B cell (primary cell): ENCODE results near the gene CSNK1A1. TPM values are rescaled to one million over a fixed set of nuclear protein-coding genes. Genes with fewer than 3 reads are reported as not detected.

Experiments
- ATAC-seq: fragments of 200-7000 bp; cut with Tn5 transposase; one replicate; pipeline ENCODE4 v1.10.0; 2021; ENCODE audit warnings: low read depth, mild to moderate bottlenecking, moderate number of reproducible peaks, moderate library complexity
- CTCF ChIA-PET: fragments of 350-600 bp; sonication (Branson Sonifier 250); formaldehyde crosslinking; loops from one replicate; lab custom pipeline; 2021; ENCODE audit warnings: antibody characterized with exemption, inconsistent platforms; lab: Charles Lee
- POLR2A ChIA-PET: fragments of 350-600 bp; sonication (Branson Sonifier 250); formaldehyde crosslinking; loops from one replicate; lab custom pipeline; 2021; ENCODE audit warnings: antibody characterized with exemption; lab: Charles Lee
- DNase-seq: peaks from one replicate; pipeline ENCODE4 v3.0.0; 2013
- H2AFZ ChIP-seq: 2 replicates; pipeline ENCODE4 v1.6.1; 2012; ENCODE audit warnings: mild to moderate bottlenecking, low read depth, low read length; ENCODE audit not compliant: insufficient read depth, poor library complexity, severe bottlenecking
- H3K27ac ChIP-seq, 2 donors: 1 replicate in 1 of 2; 2 replicates in 1 of 2; pipeline ENCODE4 v1.5.1; 2012 to 2013; ENCODE audit warnings: low read length in 2 of 2, mild to moderate bottlenecking in 2 of 2, moderate library complexity in 1 of 2
- H3K27me3 ChIP-seq, 4 experiments: fragments of 200-600 bp in 1 of 4; sonication (generic) in 1 of 4; replicated peaks in 1 of 4; 1 replicate in 2 of 4; 2 replicates in 2 of 4; pipeline versions ENCODE4 v1.6.1 to v1.7.0; 2013 to 2016; ENCODE audit warnings: low read length in 3 of 4, mild to moderate bottlenecking in 2 of 4, mixed read lengths in 1 of 4, moderate library complexity in 1 of 4; ENCODE audit not compliant: insufficient read depth in 4 of 4, control insufficient read depth in 3 of 4; ENCODE audit errors: control extremely low read depth in 1 of 4
- H3K36me3 ChIP-seq, 2 experiments: replicated peaks in 1 of 2; 1 replicate in 1 of 2; 2 replicates in 1 of 2; pipeline versions ENCODE4 v1.6.1 to v1.7.1; 2013; ENCODE audit warnings: low read length in 1 of 2; ENCODE audit not compliant: insufficient read depth in 2 of 2, control insufficient read depth in 1 of 2; ENCODE audit errors: control extremely low read depth in 1 of 2, extremely low read depth in 1 of 2
- H3K4me1 ChIP-seq, 2 donors: fragments of 200-600 bp in 1 of 2; sonication (generic) in 1 of 2; 1 replicate in 1 of 2; 2 replicates in 1 of 2; pipeline versions ENCODE4 v1.5.1 to v1.6.1; 2013 to 2017; ENCODE audit warnings: low read length in 2 of 2; ENCODE audit not compliant: control insufficient read depth in 2 of 2, insufficient read depth in 2 of 2
- H3K4me2 ChIP-seq: replicated peaks from 2 replicates; pipeline ENCODE3; 2012; ENCODE audit warnings: mild to moderate bottlenecking, low read depth, low read length; ENCODE audit not compliant: poor library complexity, severe bottlenecking
- H3K4me3 ChIP-seq, 5 experiments: fragments of 200-600 bp in 1 of 5; sonication (generic) in 1 of 5; 1 replicate in 3 of 5; 2 replicates in 2 of 5; pipeline versions ENCODE4 v1.5.1 to v1.7.0; 2011 to 2016; ENCODE audit warnings: low read length in 4 of 5, mild to moderate bottlenecking in 4 of 5, low read depth in 2 of 5, control low read depth in 1 of 5, moderate library complexity in 1 of 5; ENCODE audit not compliant: insufficient read depth in 1 of 5; ENCODE audit errors: control extremely low read depth in 1 of 5, extremely low read depth in 1 of 5
- H3K79me2 ChIP-seq: fragments of 200-600 bp; sonication (generic); one replicate; pipeline ENCODE4 v1.6.0; 2016; ENCODE audit warnings: low read length; ENCODE audit not compliant: control insufficient read depth, insufficient read depth
- H3K9ac ChIP-seq: fragments of 200-600 bp; sonication (generic); 2 replicates; pipeline ENCODE4 v1.6.1; 2017; ENCODE audit warnings: mild to moderate bottlenecking, low read length, moderate library complexity
- H3K9me3 ChIP-seq, 3 donors: one replicate each; pipeline versions ENCODE4 v1.6.1 to v1.7.1; 2013; ENCODE audit warnings: low read length in 2 of 3; ENCODE audit not compliant: control insufficient read depth in 2 of 3, insufficient read depth in 1 of 3; ENCODE audit errors: control extremely low read depth in 1 of 3
- H4K20me1 ChIP-seq: 2 replicates; pipeline ENCODE4 v1.6.0; 2012; ENCODE audit warnings: mild to moderate bottlenecking, low read length; ENCODE audit not compliant: insufficient read depth, control insufficient read depth, poor library complexity, severe bottlenecking
- H3K27ac Mint-ChIP-seq: one replicate; pipeline ENCODE4 v1.8.0; 2021; ENCODE audit warnings: mixed read lengths
- H3K27me3 Mint-ChIP-seq: one replicate; pipeline ENCODE4 v1.8.0; 2021; ENCODE audit warnings: mixed read lengths
- H3K4me1 Mint-ChIP-seq: one replicate; pipeline ENCODE4 v1.8.0; 2021; ENCODE audit warnings: mixed read lengths
- H3K4me3 Mint-ChIP-seq: one replicate; pipeline ENCODE4 v1.8.0; 2021; ENCODE audit warnings: mixed read lengths
- H3K9me3 Mint-ChIP-seq: one replicate; pipeline ENCODE4 v1.8.0; 2022; ENCODE audit warnings: mixed read lengths; ENCODE audit not compliant: insufficient read depth
- EZH2 ChIP-seq: IDR thresholded peaks from 2 replicates; pipeline ENCODE4 v1.6.1; 2012; ENCODE audit warnings: borderline replicate concordance, low read depth, mild to moderate bottlenecking, moderate library complexity, low read length; ENCODE audit not compliant: insufficient read depth, poor library complexity, severe bottlenecking
- WGBS: methylation state at CpG from one replicate; pipeline ENCODE4 v1.1.5; 2013; ENCODE audit warnings: missing lambda C conversion rate; ENCODE audit not compliant: insufficient coverage; 5-methylcytosine and 5-hydroxymethylcytosine counted together
- intact Hi-C: fragments of 100-400 bp; cut with micrococcal nuclease; formaldehyde crosslinking; loops from one replicate; pipeline ENCODE4 v1.10.0; 2022
- polyA plus RNA-seq: library from polyadenylated mRNA; depleted of rRNA; stranded (reverse); fragments of >200 nt; gene quantifications from 2 replicates; pipeline ENCODE4 v1.2.3, GENCODE V29; 2012
- total RNA-seq, 2 donors: library from RNA; stranded (reverse); fragments of 120-200 nt in 1 of 2; gene quantifications; 1 replicate in 1 of 2; 2 replicates in 1 of 2; pipeline versions ENCODE4 v1.2.3 to v1.2.4, GENCODE V29; 2013 to 2022
- TF ChIP-seq, protein P1 (sequence below): fragments of 200-600 bp; IDR thresholded peaks from one replicate; pipeline ENCODE4 v1.8.0; 2022; ENCODE audit warnings: antibody characterized with exemption, mild to moderate bottlenecking

Gene CSNK1A1
- total and polyA plus RNA-seq, 2 donors (not counting 1 experiment from before 2014, with no cell fraction given) = 45.9 to 168 TPM

GRCh38 chr5:149518620-149519019 lies 32.6 kb downstream of the CSNK1A1 start:
- Histone ChIP-seq H3K9ac (no peak overlapping the region), H3K4me1 (no peaks in the 10 kb centered on the region), H3K9me3 (no peaks in the 10 kb centered on the region), H3K36me3 (peaks cover 25 to 30% of the 10 kb centered on the region in 2 experiments), H4K20me1 (peaks cover 94% of the 10 kb centered on the region), H3K27me3 (no peaks in the 10 kb centered on the region), H3K4me2 (no peak overlapping the region), H3K27ac (peak overlapping the region in 1 of 2 donors; percentile 44), H3K79me2 (peaks cover 78% of the 10 kb centered on the region), H2AFZ (no peak overlapping the region), H3K4me3 (no peak overlapping the region)
- ATAC-seq (no peak), DNase-seq (no peak)
- Mint-ChIP-seq H3K4me3 (no peak overlapping the region), H3K4me1 (peaks cover 44% of the 10 kb centered on the region), H3K27me3 (no peaks in the 10 kb centered on the region), H3K27ac (no peak overlapping the region), H3K9me3 (no peaks in the 10 kb centered on the region)
- TF ChIP-seq EZH2 = no peak
- TF ChIP-seq, protein P1, sequence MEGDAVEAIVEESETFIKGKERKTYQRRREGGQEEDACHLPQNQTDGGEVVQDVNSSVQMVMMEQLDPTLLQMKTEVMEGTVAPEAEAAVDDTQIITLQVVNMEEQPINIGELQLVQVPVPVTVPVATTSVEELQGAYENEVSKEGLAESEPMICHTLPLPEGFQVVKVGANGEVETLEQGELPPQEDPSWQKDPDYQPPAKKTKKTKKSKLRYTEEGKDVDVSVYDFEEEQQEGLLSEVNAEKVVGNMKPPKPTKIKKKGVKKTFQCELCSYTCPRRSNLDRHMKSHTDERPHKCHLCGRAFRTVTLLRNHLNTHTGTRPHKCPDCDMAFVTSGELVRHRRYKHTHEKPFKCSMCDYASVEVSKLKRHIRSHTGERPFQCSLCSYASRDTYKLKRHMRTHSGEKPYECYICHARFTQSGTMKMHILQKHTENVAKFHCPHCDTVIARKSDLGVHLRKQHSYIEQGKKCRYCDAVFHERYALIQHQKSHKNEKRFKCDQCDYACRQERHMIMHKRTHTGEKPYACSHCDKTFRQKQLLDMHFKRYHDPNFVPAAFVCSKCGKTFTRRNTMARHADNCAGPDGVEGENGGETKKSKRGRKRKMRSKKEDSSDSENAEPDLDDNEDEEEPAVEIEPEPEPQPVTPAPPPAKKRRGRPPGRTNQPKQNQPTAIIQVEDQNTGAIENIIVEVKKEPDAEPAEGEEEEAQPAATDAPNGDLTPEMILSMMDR = no peak
- intact Hi-C loops = no loop called here
- no CpG with 5 or more reads among the region's 3 CpGs for WGBS
- CTCF ChIA-PET = interaction anchor here (1.4 to 1.6 kb wide), 2 partner anchors 100 to 139 kb away, joined by 3 to 4 read pairs; no protein-coding TSS in a partner anchor
- POLR2A ChIA-PET = no interaction called here

GRCh38 chr5:149517461-149518122 lies 33.6 kb downstream of the CSNK1A1 start:
- peaks cover 43% of the 10 kb centered on the region for H3K4me1 Mint-ChIP-seq

More at GRCh38 chr5:149517461-149518122, 33.6 kb downstream of the CSNK1A1 start:
- Histone ChIP-seq H3K4me2 (no peak overlapping the region), H3K4me1 (no peaks in the 10 kb centered on the region), H3K27ac (no peak overlapping the region), H4K20me1 (peaks cover 88% of the 10 kb centered on the region), H3K36me3 (peaks cover 26 to 29% of the 10 kb centered on the region in 2 experiments), H3K9ac (no peak overlapping the region), H3K9me3 (no peaks in the 10 kb centered on the region), H2AFZ (no peak overlapping the region), H3K79me2 (peaks cover 68% of the 10 kb centered on the region), H3K27me3 (no peaks in the 10 kb centered on the region), H3K4me3 (no peak overlapping the region)
- Mint-ChIP-seq H3K27me3 (no peaks in the 10 kb centered on the region), H3K4me3 (no peak overlapping the region), H3K27ac (no peak overlapping the region), H3K9me3 (no peaks in the 10 kb centered on the region)
- ChIA-PET POLR2A (no interaction called here), CTCF (interaction anchor here (1.3 to 1.6 kb wide), 2 partner anchors 101 to 146 kb away, joined by 3 to 4 read pairs; no protein-coding TSS in a partner anchor)
- intact Hi-C loops = no loop called here
- WGBS = 100% methylated on average over 3 of the region's 5 CpGs
- DNase-seq (no peak), ATAC-seq (no peak)
- no peak for TF ChIP-seq EZH2
- TF ChIP-seq, protein P1 = no peak
